ENCODE data around the gene MYO6.

The MYO6 gene

GRCh38 chr6:75776461-75776860 is 27.4 kb downstream of the MYO6 start:
- TF ChIP-seq CTCF (IDR thresholded peaks at IDR 0.05; ENCODE audit: insufficient read depth, low read length, missing control alignments): no peak
- DNase-seq (ENCODE audit: low read depth, low spot score): no peak
- no peak overlapping the region for H3K4me3 ChIP-seq (ENCODE audit: low read depth, low read length)
- ChIA-PET CTCF (no interaction called here), POLR2A (no interaction called here)

- no peak overlapping the region for H3K4me3 ChIP-seq (ENCODE audit: low read depth, low read length)
- ChIA-PET POLR2A (no interaction called here), CTCF (no interaction called here)
- DNase-seq (ENCODE audit: low read depth, low spot score): no peak
- TF ChIP-seq CTCF (IDR thresholded peaks at IDR 0.05; ENCODE audit: insufficient read depth, low read length, missing control alignments): no peak
These were observed 29.7 kb downstream of the MYO6 start for GRCh38 chr6:75778757-75779156.

GRCh38 chr6:75786152-75786551 is 37.1 kb downstream of the MYO6 start:
- CTCF ChIA-PET: interaction anchor here (0.6 kb wide), 1 partner anchor 107 kb away, joined by 3 read pairs; no protein-coding TSS in a partner anchor
- POLR2A ChIA-PET: no interaction called here
- no peak overlapping the region for H3K4me3 ChIP-seq (ENCODE audit: low read depth, low read length)
- no peak for TF ChIP-seq CTCF (IDR thresholded peaks at IDR 0.05; ENCODE audit: insufficient read depth, low read length, missing control alignments)
- DNase-seq (ENCODE audit: low read depth, low spot score): no peak

- ChIA-PET CTCF (no interaction called here), POLR2A (no interaction called here)
- no peak for TF ChIP-seq CTCF (IDR thresholded peaks at IDR 0.05; ENCODE audit: insufficient read depth, low read length, missing control alignments)
- DNase-seq (ENCODE audit: low read depth, low spot score): no peak
- no peak overlapping the region for H3K4me3 ChIP-seq (ENCODE audit: low read depth, low read length)
These were observed 39.9 kb downstream of the MYO6 start for GRCh38 chr6:75788894-75789293.

- POLR2A ChIA-PET: no interaction called here
- CTCF ChIA-PET: no interaction called here
These were observed 42.8 kb downstream of the MYO6 start for GRCh38 chr6:75791881-75792280.

GRCh38 chr6:75794351-75794846 is 45.4 kb downstream of the MYO6 start:
- ChIA-PET POLR2A (no interaction called here), CTCF (interaction anchor here (1.1 kb wide), 1 partner anchor 32 kb away, joined by 3 read pairs; no protein-coding TSS in a partner anchor)
- no peak for TF ChIP-seq CTCF (IDR thresholded peaks at IDR 0.05; ENCODE audit: insufficient read depth, low read length, missing control alignments)
- no peak overlapping the region for H3K4me3 ChIP-seq (ENCODE audit: low read depth, low read length)
- no peak for DNase-seq (ENCODE audit: low read depth, low spot score)

More at GRCh38 chr6:75791881-75792280, 42.8 kb downstream of the MYO6 start:
- no peak overlapping the region for H3K4me3 ChIP-seq (ENCODE audit: low read depth, low read length)
- no peak for DNase-seq (ENCODE audit: low read depth, low spot score)
- TF ChIP-seq CTCF (IDR thresholded peaks at IDR 0.05; ENCODE audit: insufficient read depth, low read length, missing control alignments): no peak
